Activated CD4-positive, alpha-beta T cell treated with anti-CD3 and anti-CD28 coated beads for 36 hours (primary cell): ENCODE results near the gene PCDHGB7. TPM values are rescaled to one million over a fixed set of nuclear protein-coding genes. Genes with fewer than 3 reads are reported as not detected.
"Not testable (repeated sequence)": the region's sequence is repeated elsewhere in the genome, so short reads cannot be mapped to it uniquely, and the experiment has no call there.

Source experiments
- ATAC-seq: fragments of 200-7000 bp; cut with Tn5 transposase; one replicate; pipeline ENCODE4 v1.10.0; 2021; ENCODE audit warnings: mild to moderate bottlenecking, moderate library complexity
- CTCF ChIA-PET: fragments of 350-600 bp; sonication (Branson Sonifier 250); formaldehyde crosslinking; loops from one replicate; lab custom pipeline; 2021; ENCODE audit warnings: antibody characterized with exemption; lab: Charles Lee
- POLR2A ChIA-PET: fragments of 350-600 bp; sonication (Branson Sonifier 250); formaldehyde crosslinking; loops from one replicate; lab custom pipeline; 2021; ENCODE audit warnings: antibody characterized with exemption, inconsistent platforms; lab: Charles Lee
- DNase-seq: peaks from one replicate; pipeline ENCODE4 v3.0.0-alpha.2; 2020
- H3K27ac Mint-ChIP-seq: one replicate; pipeline ENCODE4 v1.8.0; 2021; ENCODE audit warnings: mixed read lengths
- H3K27me3 Mint-ChIP-seq: one replicate; pipeline ENCODE4 v1.8.0; 2021; ENCODE audit warnings: mixed read lengths
- H3K36me3 Mint-ChIP-seq: one replicate; pipeline ENCODE4 v1.8.0; 2021; ENCODE audit warnings: low read depth, mixed read lengths
- H3K4me1 Mint-ChIP-seq: one replicate; pipeline ENCODE4 v1.8.0; 2021; ENCODE audit warnings: mixed read lengths
- H3K4me3 Mint-ChIP-seq: one replicate; pipeline ENCODE4 v1.8.0; 2021; ENCODE audit warnings: mild to moderate bottlenecking, moderate library complexity, mixed read lengths
- H3K9me3 Mint-ChIP-seq: one replicate; pipeline ENCODE4 v1.8.0; 2021; ENCODE audit warnings: low read depth, mixed read lengths
- intact Hi-C, 2 experiments: fragments of 100-400 bp; cut with DNase I in 1 of 2; cut with micrococcal nuclease in 1 of 2; formaldehyde crosslinking; loops; one replicate each; pipeline versions ENCODE4 v1.14.2 to v1.15.1; 2022 to 2024; cut with DNase I, micrococcal nuclease
- total RNA-seq, 2 experiments: library from RNA; stranded (reverse); gene quantifications; one replicate each; pipeline ENCODE4 v1.2.3, GENCODE V29; 2021

Gene PCDHGB7
- total RNA-seq, 2 experiments from 2014 or later: not detected

DNA sequence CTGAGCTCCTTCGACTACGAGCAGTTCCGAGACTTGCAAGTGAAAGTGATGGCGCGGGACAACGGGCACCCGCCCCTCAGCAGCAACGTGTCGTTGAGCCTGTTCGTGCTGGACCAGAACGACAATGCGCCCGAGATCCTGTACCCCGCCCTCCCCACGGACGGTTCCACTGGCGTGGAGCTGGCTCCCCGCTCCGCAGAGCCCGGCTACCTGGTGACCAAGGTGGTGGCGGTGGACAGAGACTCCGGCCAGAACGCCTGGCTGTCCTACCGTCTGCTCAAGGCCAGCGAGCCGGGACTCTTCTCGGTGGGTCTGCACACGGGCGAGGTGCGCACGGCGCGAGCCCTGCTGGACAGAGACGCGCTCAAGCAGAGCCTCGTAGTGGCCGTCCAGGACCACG is 14.8 kb downstream of the PCDHGB7 start:
- POLR2A ChIA-PET, H3K4me3 Mint-ChIP-seq, DNase-seq, H3K27ac Mint-ChIP-seq, ATAC-seq: not testable (repeated sequence)
- H3K4me1 Mint-ChIP-seq: peaks cover 17% of the 10 kb centered on the region
- H3K9me3 Mint-ChIP-seq: peaks cover 31% of the 10 kb centered on the region
- intact Hi-C loops: loop anchor here in 1 of 2 experiments (5.0 kb wide), 1 partner anchor 45 kb away; the partner anchor contains the start of gene PCDHGC3
- peaks cover 27% of the 10 kb centered on the region for H3K36me3 Mint-ChIP-seq
- CTCF ChIA-PET: interaction anchor here (0.7 to 3.3 kb wide), 4 partner anchors 11 to 92 kb away, joined by 3 to 32 read pairs (median 10); partner anchors contain the start of gene PCDHGA11
- peaks cover 55% of the 10 kb centered on the region for H3K27me3 Mint-ChIP-seq

DNA sequence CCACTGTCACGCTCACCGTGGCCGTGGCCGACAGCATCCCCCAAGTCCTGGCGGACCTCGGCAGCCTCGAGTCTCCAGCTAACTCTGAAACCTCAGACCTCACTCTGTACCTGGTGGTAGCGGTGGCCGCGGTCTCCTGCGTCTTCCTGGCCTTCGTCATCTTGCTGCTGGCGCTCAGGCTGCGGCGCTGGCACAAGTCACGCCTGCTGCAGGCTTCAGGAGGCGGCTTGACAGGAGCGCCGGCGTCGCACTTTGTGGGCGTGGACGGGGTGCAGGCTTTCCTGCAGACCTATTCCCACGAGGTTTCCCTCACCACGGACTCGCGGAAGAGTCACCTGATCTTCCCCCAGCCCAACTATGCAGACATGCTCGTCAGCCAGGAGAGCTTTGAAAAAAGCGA is 15.2 kb downstream of the PCDHGB7 start:
- Mint-ChIP-seq H3K9me3 (peaks cover 29% of the 10 kb centered on the region), H3K36me3 (peaks cover 27% of the 10 kb centered on the region), H3K27me3 (peaks cover 52% of the 10 kb centered on the region), H3K4me1 (peaks cover 17% of the 10 kb centered on the region)
- H3K27ac Mint-ChIP-seq, DNase-seq, H3K4me3 Mint-ChIP-seq, POLR2A ChIA-PET, ATAC-seq: not testable (repeated sequence)
- CTCF ChIA-PET: interaction anchor here (0.7 kb wide), 1 partner anchor 33 kb away, joined by 3 read pairs; no protein-coding TSS in a partner anchor
- intact Hi-C loops: loop anchor here in 1 of 2 experiments (5.0 kb wide), 1 partner anchor 45 kb away; the partner anchor contains the start of gene PCDHGC3

GRCh38 chr5:141434006-141434405 is 16.5 kb downstream of the PCDHGB7 start:
- Mint-ChIP-seq H3K4me3 (no peak overlapping the region), H3K36me3 (peaks cover 21% of the 10 kb centered on the region), H3K9me3 (peaks cover 27% of the 10 kb centered on the region), H3K4me1 (peaks cover 17% of the 10 kb centered on the region), H3K27ac (no peak overlapping the region), H3K27me3 (peaks cover 44% of the 10 kb centered on the region)
- ATAC-seq (no peak), DNase-seq (no peak)
- intact Hi-C loops: loop anchor here in 1 of 2 experiments (5.0 kb wide), 1 partner anchor 43 kb away; the partner anchor contains the start of gene PCDHGC3
- CTCF ChIA-PET: interaction anchor here (0.6 kb wide), 2 partner anchors 37 to 42 kb away, joined by 3 read pairs; partner anchors contain the start of gene PCDHGC3
- POLR2A ChIA-PET: no interaction called here

GRCh38 chr5:141437221-141437620 is 19.7 kb downstream of the PCDHGB7 start:
- Mint-ChIP-seq H3K4me1 (no peaks in the 10 kb centered on the region), H3K4me3 (no peak overlapping the region), H3K27me3 (peaks cover 38% of the 10 kb centered on the region), H3K27ac (no peak overlapping the region), H3K9me3 (peaks cover 15% of the 10 kb centered on the region), H3K36me3 (peaks cover 2% of the 10 kb centered on the region)
- no peak for DNase-seq
- ATAC-seq: no peak
- intact Hi-C loops: no loop called here
- ChIA-PET CTCF (interaction anchor here (0.9 to 1.3 kb wide), 2 partner anchors 16 to 127 kb away, joined by 3 read pairs; partner anchors contain the start of gene PCDHGA11), POLR2A (no interaction called here)

GRCh38 chr5:141439411-141440141 is 22.1 kb downstream of the PCDHGB7 start:
- no peaks in the 10 kb centered on the region for H3K4me1 Mint-ChIP-seq
- CTCF ChIA-PET: interaction anchor here (0.6 to 0.8 kb wide), 3 partner anchors 16 to 232 kb away, joined by 3 to 4 read pairs (median 3); partner anchors contain the start of gene PCDHGB7
- POLR2A ChIA-PET: no interaction called here
- H3K9me3 Mint-ChIP-seq: peaks cover 7% of the 10 kb centered on the region
- H3K36me3 Mint-ChIP-seq: no peaks in the 10 kb centered on the region
- ATAC-seq (no peak), DNase-seq (no peak)
- H3K4me3 Mint-ChIP-seq: no peak overlapping the region
- intact Hi-C loops: no loop called here
- no peak overlapping the region for H3K27ac Mint-ChIP-seq
- H3K27me3 Mint-ChIP-seq: peaks cover 27% of the 10 kb centered on the region

GRCh38 chr5:141440341-141440740 is 22.9 kb downstream of the PCDHGB7 start:
- Mint-ChIP-seq H3K9me3 (peaks cover 7% of the 10 kb centered on the region), H3K36me3 (no peaks in the 10 kb centered on the region), H3K27ac (no peak overlapping the region), H3K4me1 (no peaks in the 10 kb centered on the region), H3K4me3 (no peak overlapping the region), H3K27me3 (peaks cover 25% of the 10 kb centered on the region)
- ChIA-PET POLR2A (interaction anchor here (0.7 kb wide), 1 partner anchor 484 kb away, joined by 4 read pairs; no protein-coding TSS in a partner anchor), CTCF (interaction anchor here (0.5 to 0.6 kb wide), 3 partner anchors 17 to 232 kb away, joined by 3 to 4 read pairs (median 4); no protein-coding TSS in a partner anchor)
- no peak for ATAC-seq
- DNase-seq: no peak
- intact Hi-C loops: no loop called here

GRCh38 chr5:141441571-141442170 is 24.2 kb downstream of the PCDHGB7 start:
- H3K27me3 Mint-ChIP-seq: peaks cover 26% of the 10 kb centered on the region
- H3K4me1 Mint-ChIP-seq: no peaks in the 10 kb centered on the region
- DNase-seq: no peak
- intact Hi-C loops: no loop called here
- H3K9me3 Mint-ChIP-seq: peaks cover 7% of the 10 kb centered on the region
- H3K36me3 Mint-ChIP-seq: no peaks in the 10 kb centered on the region
- ChIA-PET CTCF (interaction anchor here (2.0 kb wide), 1 partner anchor 11 kb away, joined by 6 read pairs; the partner anchor contains the start of gene PCDHGA12), POLR2A (no interaction called here)
- ATAC-seq: no peak
- H3K4me3 Mint-ChIP-seq: no peak overlapping the region
- no peak overlapping the region for H3K27ac Mint-ChIP-seq

DNA sequence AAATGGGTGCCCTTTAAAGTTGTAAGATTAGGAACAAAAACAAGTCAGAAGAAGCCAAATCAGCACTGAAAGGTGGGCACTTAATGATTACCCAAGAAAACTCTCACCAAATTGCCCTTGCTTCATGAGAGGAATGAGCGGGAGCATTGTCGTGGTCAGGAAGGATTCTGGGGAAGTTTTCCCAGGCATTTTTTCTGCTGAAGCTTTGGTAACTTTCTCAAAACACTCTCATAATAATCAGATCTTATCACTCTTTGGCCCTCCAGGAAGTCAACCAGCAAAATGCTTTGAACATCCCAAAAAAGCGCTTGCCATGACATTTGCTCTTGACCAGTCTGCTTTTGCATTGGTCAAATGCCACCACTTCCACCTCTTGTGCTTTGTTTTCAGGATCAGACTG is 47.9 kb downstream of the PCDHGB7 start:
- ChIA-PET CTCF (interaction anchor here (1.1 to 1.9 kb wide), 5 partner anchors 20 to 102 kb away, joined by 3 to 5 read pairs (median 3); partner anchors contain the start of gene PCDHGA10), POLR2A (no interaction called here)

More for the DNA sequence above, 47.9 kb downstream of the PCDHGB7 start:
- no peak overlapping the region for H3K27ac Mint-ChIP-seq
- H3K9me3 Mint-ChIP-seq: peaks cover 5% of the 10 kb centered on the region
- no peaks in the 10 kb centered on the region for H3K4me1 Mint-ChIP-seq
- ATAC-seq (no peak), DNase-seq (no peak)
- H3K27me3 Mint-ChIP-seq: peaks cover 16% of the 10 kb centered on the region
- no peak overlapping the region for H3K4me3 Mint-ChIP-seq
- H3K36me3 Mint-ChIP-seq: no peaks in the 10 kb centered on the region
- intact Hi-C loops: no loop called here

Other genes starting within 250 kb of the PCDHGB7 start
- not detected for gene PCDHB7, start 245.0 kb upstream of the PCDHGB7 start, total RNA-seq
- gene PCDHB8, start 239.9 kb upstream of the PCDHGB7 start, total RNA-seq: not detected
- gene PCDHB16, start 235.3 kb upstream of the PCDHGB7 start, total RNA-seq: not detected
- gene PCDHB9, start 230.5 kb upstream of the PCDHGB7 start, total RNA-seq: not detected
- gene PCDHB10, start 225.3 kb upstream of the PCDHGB7 start, total RNA-seq: not detected
- gene PCDHB11, start 218.1 kb upstream of the PCDHGB7 start, total RNA-seq: not detected
- not detected for gene PCDHB12, start 209.0 kb upstream of the PCDHGB7 start, total RNA-seq
- not detected for gene PCDHB13, start 203.8 kb upstream of the PCDHGB7 start, total RNA-seq
- not detected for gene PCDHB14, start 194.3 kb upstream of the PCDHGB7 start, total RNA-seq
- not detected for gene PCDHB15, start 172.3 kb upstream of the PCDHGB7 start, total RNA-seq
- gene SLC25A2, start 113.6 kb upstream of the PCDHGB7 start, total RNA-seq: under 1 TPM; 0.27 to 0.30 TPM
- gene TAF7, start 96.9 kb upstream of the PCDHGB7 start, total RNA-seq: 10 to 100 TPM; 45.2 to 54.4 TPM
- gene PCDHGA1, start 87.2 kb upstream of the PCDHGB7 start, total RNA-seq: under 1 TPM in 1 of 2 experiments, not detected in 1; 0.05 TPM
- not detected for gene PCDHGA2, start 78.9 kb upstream of the PCDHGB7 start, total RNA-seq
- not detected for gene PCDHGA3, start 73.8 kb upstream of the PCDHGB7 start, total RNA-seq
- gene PCDHGB1, start 67.6 kb upstream of the PCDHGB7 start, total RNA-seq: not detected
- under 1 TPM; 0.11 TPM for gene PCDHGA4, start 62.7 kb upstream of the PCDHGB7 start, total RNA-seq
- under 1 TPM; 0.07 to 0.18 TPM for gene PCDHGB2, start 57.7 kb upstream of the PCDHGB7 start, total RNA-seq
- under 1 TPM; 0.07 to 0.09 TPM for gene PCDHGA5, start 53.5 kb upstream of the PCDHGB7 start, total RNA-seq
- gene PCDHGB3, start 47.4 kb upstream of the PCDHGB7 start, total RNA-seq: not detected
- under 1 TPM; 0.05 to 0.14 TPM for gene PCDHGA6, start 43.8 kb upstream of the PCDHGB7 start, total RNA-seq
- gene PCDHGA7, start 34.9 kb upstream of the PCDHGB7 start, total RNA-seq: not detected
- gene PCDHGB4, start 30.0 kb upstream of the PCDHGB7 start, total RNA-seq: under 1 TPM in 1 of 2 experiments, not detected in 1; 0.09 TPM
- not detected for gene PCDHGA8, start 25.0 kb upstream of the PCDHGB7 start, total RNA-seq
- under 1 TPM; 0.05 to 0.09 TPM for gene PCDHGB5, start 19.7 kb upstream of the PCDHGB7 start, total RNA-seq
- under 1 TPM in 1 of 2 experiments, not detected in 1; 0.09 TPM for gene PCDHGA9, start 14.9 kb upstream of the PCDHGB7 start, total RNA-seq
- gene PCDHGB6, start 9.7 kb upstream of the PCDHGB7 start, total RNA-seq: not detected
- under 1 TPM in 1 of 2 experiments, not detected in 1; 0.07 TPM for gene PCDHGA10, start 4.7 kb upstream of the PCDHGB7 start, total RNA-seq
- under 1 TPM in 1 of 2 experiments, not detected in 1; 0.07 TPM for gene PCDHGA11, start 3.4 kb downstream of the PCDHGB7 start, total RNA-seq
- gene PCDHGA12, start 12.8 kb downstream of the PCDHGB7 start, total RNA-seq: under 1 TPM; 0.07 to 0.09 TPM
- under 1 TPM; 0.16 to 0.34 TPM for gene PCDHGC3, start 58.3 kb downstream of the PCDHGB7 start, total RNA-seq
- not detected for gene PCDHGC4, start 67.4 kb downstream of the PCDHGB7 start, total RNA-seq
- gene PCDHGC5, start 71.4 kb downstream of the PCDHGB7 start, total RNA-seq: not detected
- gene DIAPH1, start 201.3 kb downstream of the PCDHGB7 start, total RNA-seq: 100 to 1,000 TPM; 185 to 212 TPM
- 10 to 100 TPM; 85.9 to 88.6 TPM for gene HDAC3, start 219.2 kb downstream of the PCDHGB7 start, total RNA-seq
- gene RELL2, start 219.3 kb downstream of the PCDHGB7 start, total RNA-seq: 10 to 100 TPM; 24.3 to 27.8 TPM
- gene FCHSD1, start 233.7 kb downstream of the PCDHGB7 start, total RNA-seq: 10 to 100 TPM; 28.2 to 32.9 TPM